Heart left ventricle (tissue), 16 donors: ENCODE measurements around the gene LHFPL2. TPM values are rescaled to one million over a fixed set of nuclear protein-coding genes. Genes with fewer than 3 reads are reported as not detected.
A peak's percentile ranks its signal among the peaks of the same experiment; 100 is the strongest.

Experiments
- ATAC-seq, 4 donors: fragments of 200-7000 bp; cut with Tn5 transposase; one replicate each; pipeline ENCODE4 v1.9.1; 2020 to 2022; ENCODE audit warnings: moderate library complexity in 4 of 4, mild to moderate bottlenecking in 3 of 4, moderate number of reproducible peaks in 1 of 4
- DNase-seq, 5 donors: peaks; one replicate each; pipeline ENCODE4 v3.0.0-alpha.2; 2020
- H3K27ac ChIP-seq, 12 donors: fragments of 200-600 bp; sonication (generic) in 4 of 12; one replicate each; pipeline versions ENCODE4 v1.5.0 to v1.8.0; 2016 to 2022; ENCODE audit warnings: mild to moderate bottlenecking in 2 of 12
- H3K27me3 ChIP-seq, 9 donors: fragments of 200-600 bp; sonication (generic) in 2 of 9; one replicate each; pipeline versions ENCODE4 v1.5.1 to v1.8.0; 2016 to 2022; ENCODE audit warnings: mild to moderate bottlenecking in 3 of 9
- H3K36me3 ChIP-seq, 9 donors: fragments of 200-600 bp; sonication (generic) in 2 of 9; one replicate each; pipeline versions ENCODE4 v1.5.0 to v1.8.0; 2018 to 2022; ENCODE audit warnings: mild to moderate bottlenecking in 2 of 9
- H3K4me1 ChIP-seq, 12 donors: fragments of 200-600 bp; sonication (generic) in 4 of 12; one replicate each; pipeline versions ENCODE4 v1.5.0 to v1.8.0; 2016 to 2022; ENCODE audit warnings: mild to moderate bottlenecking in 3 of 12
- H3K4me3 ChIP-seq, 12 donors: fragments of 200-600 bp; sonication (generic) in 4 of 12; one replicate each; pipeline versions ENCODE4 v1.5.0 to v1.8.0; 2017 to 2022; ENCODE audit warnings: mild to moderate bottlenecking in 9 of 12, moderate library complexity in 4 of 12
- H3K9me3 ChIP-seq, 12 donors: fragments of 200-600 bp; sonication (generic) in 4 of 12; one replicate each; pipeline versions ENCODE4 v1.5.0 to v1.8.0; 2016 to 2022; ENCODE audit warnings: mild to moderate bottlenecking in 1 of 12
- POLR2A ChIP-seq, 2 donors: fragments of 450-650 bp; IDR thresholded peaks; one replicate each; pipeline ENCODE4 v1.6.1; 2017; ENCODE audit warnings: antibody characterized with exemption in 2 of 2, mild to moderate bottlenecking in 2 of 2, moderate library complexity in 2 of 2
- WGBS, 4 donors: extraction: QIAGEN DNeasy Blood & Tissue Kit in 2 of 4; methylation state at CpG; one replicate each; pipeline versions ENCODE4 v1.1.5 to v1.1.7; 2013 to 2018; 5-methylcytosine and 5-hydroxymethylcytosine counted together
- intact Hi-C, 10 donors: fragments of 100-400 bp; cut with DNase I; formaldehyde crosslinking; loops; one replicate each; pipeline versions ENCODE4 v1.11.1 to v1.14.2; 2022
- polyA plus RNA-seq, 2 donors: library from polyadenylated mRNA; stranded (reverse); fragments of 200-250 nt; gene quantifications; one replicate each; pipeline ENCODE4 v1.2.3, GENCODE V29; 2013
- total RNA-seq, 9 donors: library from RNA; depleted of rRNA in 2 of 9; stranded (reverse); fragments of >200 nt in 2 of 9; fragmentation: NEBNext Ultra II Directional in 3 of 9; extraction: Animal tissue kit (Norgen Biotek cat#: 25700) in 3 of 9; gene quantifications; one replicate each; pipeline versions ENCODE4 v1.1.0 to v1.2.4, GENCODE V29; 2016 to 2023
- TF ChIP-seq, protein P1 (sequence below), 12 donors: fragments of 200-600 bp; sonication (generic) in 4 of 12; IDR thresholded peaks; one replicate each; pipeline versions ENCODE4 v1.5.0 to v1.8.0; 2018 to 2022; ENCODE audit warnings: antibody characterized with exemption in 12 of 12, mild to moderate bottlenecking in 5 of 12
- donor health status: ischemic (EF 13 %, LVEDD 7.1; RV severe dilation, severe dysfunction).
- donor health status: healthy with polysubstance abuse.
- donor health status: DM: no; HTN: yes; CAD: no.
- donor health status: DM: no; HTN: no; CAD: no.
- donor health status: ischemic (EF 25% LVEDD 6.9; RV normal size, moderate dysfunction).
- donor health status: ischemic (EF 25% LVEDD 5.7; RV mildly dilated, moderate dysfunction).
- donor health status: healthy.
- donor health status: DM: yes; HTN: yes; CAD: no.
- donor health status: ischemic (EF 35%, LVEDD 5.7; RV mildly dilated, moderate dysfunction).
- donor health status: nonischemic (EF 11% LVEDD 7.7; RV severe dilation, severe dysfunction).
- donor health status: DM: yes; HTN: yes; CAD: no.
- donor health status: PGD.
- donor health status: ischemic (EF 29% LVEDD 5.4; RV normal size, mild dysfunction).
- donor health status: nonischemic (EF 23%, LVEDD 6.1; RV moderate dilation, normal function).

LHFPL2 gene
- total and polyA plus RNA-seq, 11 donors: 1.8 to 35.6 (median 10.1) TPM

DNA sequence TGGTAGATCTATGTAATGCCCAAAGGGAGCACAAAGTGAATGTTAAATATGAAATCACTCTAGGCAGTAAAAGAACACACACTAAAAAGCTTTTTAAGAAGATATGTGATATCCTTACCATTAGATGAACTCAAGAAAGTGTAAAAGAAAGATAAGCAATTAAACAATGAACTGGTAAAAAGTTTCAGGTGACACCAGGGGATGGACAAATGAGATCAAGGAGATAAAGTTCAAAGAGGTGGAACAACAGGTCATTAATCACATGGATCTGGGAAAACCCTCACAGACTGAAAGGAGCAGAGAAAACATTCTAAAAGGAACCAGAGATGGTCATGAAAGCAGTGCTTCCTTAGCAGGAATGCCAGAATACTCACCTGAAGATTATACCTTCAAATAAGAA lies 40.7 kb downstream of the LHFPL2 start:
- TF ChIP-seq, protein P1, sequence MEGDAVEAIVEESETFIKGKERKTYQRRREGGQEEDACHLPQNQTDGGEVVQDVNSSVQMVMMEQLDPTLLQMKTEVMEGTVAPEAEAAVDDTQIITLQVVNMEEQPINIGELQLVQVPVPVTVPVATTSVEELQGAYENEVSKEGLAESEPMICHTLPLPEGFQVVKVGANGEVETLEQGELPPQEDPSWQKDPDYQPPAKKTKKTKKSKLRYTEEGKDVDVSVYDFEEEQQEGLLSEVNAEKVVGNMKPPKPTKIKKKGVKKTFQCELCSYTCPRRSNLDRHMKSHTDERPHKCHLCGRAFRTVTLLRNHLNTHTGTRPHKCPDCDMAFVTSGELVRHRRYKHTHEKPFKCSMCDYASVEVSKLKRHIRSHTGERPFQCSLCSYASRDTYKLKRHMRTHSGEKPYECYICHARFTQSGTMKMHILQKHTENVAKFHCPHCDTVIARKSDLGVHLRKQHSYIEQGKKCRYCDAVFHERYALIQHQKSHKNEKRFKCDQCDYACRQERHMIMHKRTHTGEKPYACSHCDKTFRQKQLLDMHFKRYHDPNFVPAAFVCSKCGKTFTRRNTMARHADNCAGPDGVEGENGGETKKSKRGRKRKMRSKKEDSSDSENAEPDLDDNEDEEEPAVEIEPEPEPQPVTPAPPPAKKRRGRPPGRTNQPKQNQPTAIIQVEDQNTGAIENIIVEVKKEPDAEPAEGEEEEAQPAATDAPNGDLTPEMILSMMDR (IDR thresholded peaks at IDR 0.05): no peak
- TF ChIP-seq POLR2A (IDR thresholded peaks at IDR 0.05): no peak
- Histone ChIP-seq H3K27me3 (no peaks in the 10 kb centered on the region), H3K4me3 (no peak overlapping the region), H3K4me1 (peaks cover 0 to 29% (median 11%) of the 10 kb centered on the region in 12 donors), H3K27ac (no peak overlapping the region), H3K36me3 (no peaks in the 10 kb centered on the region), H3K9me3 (no peaks in the 10 kb centered on the region)
- intact Hi-C loops: no loop called here
- DNase-seq: no peak
- no peak for ATAC-seq

DNA sequence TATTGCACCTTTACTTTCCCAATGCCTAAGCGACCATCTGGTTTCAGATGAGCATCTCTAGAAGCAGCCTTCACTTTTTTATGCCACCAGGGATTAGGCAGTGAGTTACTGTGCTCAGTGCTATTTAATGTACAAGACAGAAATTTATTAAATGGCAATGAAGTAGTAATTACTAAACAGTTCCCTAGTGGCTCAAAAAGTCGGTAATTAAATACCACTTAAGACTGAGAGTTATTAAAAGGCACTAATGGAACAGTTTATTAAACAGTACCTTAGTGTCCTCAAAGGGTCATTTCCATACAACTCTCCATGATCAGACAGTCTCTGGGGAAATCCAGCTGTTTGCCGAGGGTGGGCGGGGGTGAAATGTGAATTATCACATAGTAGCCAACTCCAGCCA lies 42.3 kb downstream of the LHFPL2 start:
- ATAC-seq (peak in 1 of 4 donors; percentile 14), DNase-seq (no peak)
- WGBS, 4 donors: 79 to 83% (median 81%) methylated on average over 4 of the region's 4 CpGs
- no peak overlapping the region for H3K4me3 ChIP-seq
- no peak overlapping the region for H3K27ac ChIP-seq
- TF ChIP-seq, protein P1 (IDR thresholded peaks at IDR 0.05): no peak
- peaks cover 0 to 28% (median 9%) of the 10 kb centered on the region in 12 donors for H3K4me1 ChIP-seq
- no peaks in the 10 kb centered on the region for H3K36me3 ChIP-seq
- no peaks in the 10 kb centered on the region for H3K9me3 ChIP-seq
- no peaks in the 10 kb centered on the region for H3K27me3 ChIP-seq
- intact Hi-C loops: no loop called here

DNA sequence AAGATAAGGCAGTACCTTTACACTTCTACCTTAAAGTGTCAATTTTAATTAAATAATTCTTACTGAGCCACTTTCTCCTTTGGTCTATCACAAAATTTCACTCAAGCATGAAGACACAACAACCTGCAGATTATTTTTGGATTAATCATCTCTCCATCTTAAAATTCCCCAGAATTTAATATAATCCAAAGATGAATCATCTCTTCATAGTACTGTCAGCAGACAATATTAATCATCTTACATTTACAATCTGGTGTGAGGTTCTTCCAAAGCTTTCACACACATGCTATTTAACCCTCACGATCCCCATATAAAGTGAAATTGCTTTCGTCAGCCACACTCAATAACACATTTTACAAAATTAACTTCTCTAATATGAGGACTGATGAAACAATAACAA lies 43.0 kb downstream of the LHFPL2 start:
- no peaks in the 10 kb centered on the region for H3K9me3 ChIP-seq
- ATAC-seq: peak in 1 of 4 donors; percentile 38
- H3K27me3 ChIP-seq: no peaks in the 10 kb centered on the region
- H3K4me3 ChIP-seq: no peak overlapping the region
- H3K27ac ChIP-seq: peak overlapping the region in 1 of 12 donors; percentile 25
- intact Hi-C loops: no loop called here
- no peak for TF ChIP-seq POLR2A (IDR thresholded peaks at IDR 0.05)
- TF ChIP-seq, protein P1 (IDR thresholded peaks at IDR 0.05): no peak
- peaks cover 0 to 28% (median 8%) of the 10 kb centered on the region in 12 donors for H3K4me1 ChIP-seq
- no peaks in the 10 kb centered on the region for H3K36me3 ChIP-seq
- no peak for DNase-seq
- 90 to 95% (median 92%) methylated on average over 2 of the region's 2 CpGs for WGBS, 4 donors

DNA sequence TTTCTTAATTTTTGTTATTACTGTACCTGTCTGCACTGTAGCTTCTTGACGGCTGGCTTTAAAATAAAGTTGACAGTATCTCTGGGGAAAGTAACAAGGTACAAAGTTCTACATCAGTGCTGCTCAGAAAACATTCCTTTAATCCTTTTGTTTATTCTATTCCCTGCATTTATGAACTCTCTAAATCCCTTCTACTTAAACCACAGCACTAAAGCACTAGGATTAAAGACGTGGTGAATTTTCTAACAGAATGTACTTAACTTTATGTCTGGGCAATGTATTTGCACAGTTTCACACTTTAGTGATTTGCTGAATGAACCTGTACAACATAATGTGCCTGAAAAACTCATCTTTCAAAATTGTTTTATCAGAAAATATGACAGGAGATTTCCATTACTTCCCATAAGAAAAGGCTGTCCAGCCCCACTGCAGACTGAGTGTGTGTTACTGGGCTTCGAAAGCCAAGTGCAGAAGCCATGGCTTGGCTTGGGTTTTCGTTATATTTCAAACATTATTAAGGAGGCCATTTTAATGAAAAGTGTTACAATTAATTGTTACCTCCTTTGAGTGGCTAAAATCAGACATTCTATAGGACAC lies 43.8 kb downstream of the LHFPL2 start:
- ATAC-seq (no peak), DNase-seq (no peak)
- 90 to 94% (median 91%) methylated on average over 4 of the region's 4 CpGs for WGBS, 4 donors

More for the DNA sequence above, 43.8 kb downstream of the LHFPL2 start:
- Histone ChIP-seq H3K27ac (peak overlapping the region in 1 of 12 donors; percentile 33), H3K9me3 (no peaks in the 10 kb centered on the region), H3K4me3 (no peak overlapping the region), H3K27me3 (no peaks in the 10 kb centered on the region), H3K4me1 (peaks cover 0 to 24% (median 3%) of the 10 kb centered on the region in 12 donors), H3K36me3 (no peaks in the 10 kb centered on the region)
- intact Hi-C loops: no loop called here
- TF ChIP-seq, protein P1 (IDR thresholded peaks at IDR 0.05): no peak
- no peak for TF ChIP-seq POLR2A (IDR thresholded peaks at IDR 0.05)
